SK-N-MC (cell line): ENCODE results near the gene FHAD1.

ENCODE experiments used
- DNase-seq: peaks from one replicate; pipeline ENCODE4 v3.0.0-alpha.2; 2011; ENCODE audit warnings: low read depth, low spot score
- H3K27ac ChIP-seq: fragments of 200-600 bp; sonication (generic); 2 replicates; pipeline ENCODE4 v1.5.1; 2016; ENCODE audit warnings: mixed run types
- H3K36me3 ChIP-seq: fragments of 200-600 bp; sonication (generic); 2 replicates; pipeline ENCODE4 v1.6.1; 2017; ENCODE audit warnings: antibody characterized with exemption, low read length, mixed read lengths; ENCODE audit not compliant: insufficient read depth
- H3K4me3 ChIP-seq: fragments of 200-600 bp; sonication (generic); 2 replicates; pipeline ENCODE4 v1.5.1; 2016
- H3K9ac ChIP-seq: fragments of 200-600 bp; sonication (generic); 2 replicates; pipeline ENCODE4 v1.8.0; 2017; ENCODE audit warnings: mixed run types, mixed read lengths; ENCODE audit not compliant: insufficient read length
- H3K9me3 ChIP-seq: fragments of 200-600 bp; sonication (generic); 2 replicates; pipeline ENCODE4 v1.6.1; 2017; ENCODE audit warnings: low read depth, mild to moderate bottlenecking, antibody characterized with exemption, low read length, moderate library complexity, mixed read lengths
- EZH2 ChIP-seq: fragments of 200-600 bp; sonication (generic); IDR thresholded peaks from one replicate; pipeline ENCODE4 v1.6.1; 2017; ENCODE audit warnings: antibody characterized with exemption
- FOXP2 ChIP-seq: optimal IDR thresholded peaks from 2 replicates; pipeline ENCODE3; 2011; ENCODE audit warnings: mild to moderate bottlenecking, moderate library complexity; ENCODE audit not compliant: insufficient read depth; ENCODE audit errors: extremely low read length, control extremely low read depth
- POLR2AphosphoS5 ChIP-seq: IDR thresholded peaks from 2 replicates; pipeline ENCODE4 v1.6.1; 2012; ENCODE audit warnings: mild to moderate bottlenecking, low read depth, low read length, borderline replicate concordance

FHAD1 gene

DNA sequence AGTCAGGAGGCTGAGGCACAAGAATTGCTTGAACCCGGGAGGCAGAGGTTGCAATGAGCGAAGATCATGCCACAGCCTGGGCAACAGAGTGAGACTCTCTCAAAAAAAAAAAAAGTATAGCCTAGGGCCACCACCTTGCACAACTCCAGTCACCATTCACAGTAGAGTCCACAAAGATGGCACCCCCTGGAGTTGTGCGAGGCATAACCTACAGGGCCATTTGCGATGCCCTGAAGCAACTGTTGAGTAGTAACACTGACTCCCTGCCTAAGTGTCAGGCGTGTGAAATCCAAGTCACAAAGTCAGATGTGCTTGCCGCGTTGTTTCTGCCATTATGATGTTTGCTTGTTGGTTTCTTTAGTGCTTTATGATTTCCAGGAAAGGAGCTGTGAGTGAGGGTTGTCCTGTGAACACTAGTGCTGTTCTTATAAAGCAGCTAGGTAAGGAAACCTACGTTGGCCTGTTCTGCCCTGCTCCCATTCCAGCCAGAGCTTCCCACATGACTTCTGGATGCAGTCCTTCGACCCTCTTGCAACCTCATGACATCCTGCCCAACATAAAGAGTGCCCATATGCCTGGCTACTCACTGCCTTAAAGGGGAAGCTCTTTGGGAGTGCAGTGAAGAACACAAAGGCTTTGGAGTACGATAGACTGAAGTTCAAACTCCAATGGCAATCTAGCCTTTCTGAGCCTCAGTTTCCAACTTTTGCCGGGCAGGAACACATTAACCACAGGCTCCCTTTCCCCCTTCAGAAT lies 29.8 kb downstream of the FHAD1 start:
- DNase-seq = no peak
- no peak overlapping the region for H3K27ac ChIP-seq

DNA sequence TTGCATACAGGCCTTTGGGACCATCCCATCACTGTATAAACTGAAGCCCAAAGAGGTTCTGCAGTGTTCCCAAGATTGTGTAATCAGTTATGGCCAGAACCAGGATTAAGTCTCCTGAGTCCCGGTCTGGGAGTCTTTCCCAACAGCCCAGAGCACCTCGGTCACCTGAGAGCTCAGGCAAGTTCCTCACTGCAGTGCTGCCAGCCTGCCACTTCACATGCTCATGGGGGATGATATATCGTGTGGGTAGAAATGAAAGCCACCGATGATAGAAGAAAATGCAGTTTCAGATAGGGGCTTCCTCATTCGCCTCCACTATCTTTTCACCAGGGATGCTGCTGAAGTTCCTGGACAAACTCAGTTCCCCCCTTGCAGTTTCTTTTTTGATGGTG lies 30.4 kb downstream of the FHAD1 start:
- no peak overlapping the region for H3K9ac ChIP-seq
- H3K4me3 ChIP-seq = no peak overlapping the region
- TF ChIP-seq EZH2 (no peak), FOXP2 (no peak), POLR2AphosphoS5 (no peak)
- H3K27ac ChIP-seq = no peak overlapping the region
- no peak for DNase-seq
- no peaks in the 10 kb centered on the region for H3K9me3 ChIP-seq
- no peaks in the 10 kb centered on the region for H3K36me3 ChIP-seq

More for the DNA sequence above, 29.8 kb downstream of the FHAD1 start:
- Histone ChIP-seq H3K4me3 (no peak overlapping the region), H3K9ac (no peak overlapping the region), H3K36me3 (no peaks in the 10 kb centered on the region), H3K9me3 (no peaks in the 10 kb centered on the region)
- TF ChIP-seq FOXP2 = no peak
- no peak for TF ChIP-seq EZH2
- TF ChIP-seq POLR2AphosphoS5 = no peak

DNA sequence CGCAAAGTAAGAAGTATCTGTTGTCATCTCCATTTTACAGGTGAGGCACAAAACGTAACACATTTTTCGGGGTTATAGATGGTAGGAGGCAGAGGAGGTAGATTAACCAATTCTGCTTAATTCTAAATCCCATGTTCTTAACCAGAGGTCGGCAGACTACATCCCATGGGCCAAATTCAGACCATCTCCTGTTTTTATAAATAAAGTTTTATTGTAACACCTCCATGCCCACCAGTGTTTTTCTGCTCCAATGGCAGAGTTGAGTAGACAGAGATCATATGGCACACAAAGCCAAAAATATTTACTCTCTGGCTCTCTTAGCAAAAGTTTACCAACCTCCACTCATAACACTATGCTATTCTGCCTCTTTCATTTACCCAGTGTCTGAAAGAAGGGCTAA lies 30.9 kb downstream of the FHAD1 start:
- Histone ChIP-seq H3K9me3 (no peaks in the 10 kb centered on the region), H3K9ac (no peak overlapping the region), H3K27ac (no peak overlapping the region), H3K4me3 (no peak overlapping the region), H3K36me3 (no peaks in the 10 kb centered on the region)
- TF ChIP-seq FOXP2 (no peak), EZH2 (no peak), POLR2AphosphoS5 (no peak)
- DNase-seq = no peak

DNA sequence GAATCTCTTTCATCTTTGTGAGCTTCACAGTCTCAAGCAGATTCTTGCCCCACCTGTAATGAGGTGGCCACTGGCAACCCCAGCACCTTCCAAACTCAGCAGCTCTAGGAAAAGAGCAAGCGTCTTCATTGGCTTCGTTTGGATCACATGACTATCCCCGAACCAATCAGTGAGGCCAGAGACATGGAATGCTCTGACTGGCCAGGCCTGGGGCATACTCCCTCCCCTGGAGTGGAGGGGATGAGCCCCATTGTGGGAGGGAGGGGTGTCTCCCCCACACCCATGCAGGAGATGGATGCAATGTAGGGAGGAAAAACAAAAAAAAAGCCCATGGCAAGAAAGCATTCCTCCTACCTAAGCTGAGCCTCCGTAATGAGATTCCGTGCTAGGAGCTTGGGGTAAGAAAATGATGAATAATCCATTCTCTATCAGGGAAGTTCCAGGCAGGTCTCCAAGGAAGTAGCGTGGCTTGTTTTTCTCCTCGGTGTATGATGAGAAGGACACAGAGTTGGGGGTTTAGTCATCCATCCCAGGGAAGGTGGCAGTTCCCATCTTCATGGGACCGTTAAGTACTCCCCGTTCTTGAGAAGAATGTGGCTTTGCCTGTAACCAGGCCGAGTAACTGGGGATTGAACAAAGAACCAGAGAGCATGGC lies 32.7 kb downstream of the FHAD1 start:
- no peak overlapping the region for H3K27ac ChIP-seq
- no peak overlapping the region for H3K4me3 ChIP-seq
- H3K36me3 ChIP-seq = no peaks in the 10 kb centered on the region
- no peak overlapping the region for H3K9ac ChIP-seq
- H3K9me3 ChIP-seq = no peaks in the 10 kb centered on the region
- DNase-seq = no peak
- TF ChIP-seq POLR2AphosphoS5 = no peak
- no peak for TF ChIP-seq EZH2
- no peak for TF ChIP-seq FOXP2

DNA sequence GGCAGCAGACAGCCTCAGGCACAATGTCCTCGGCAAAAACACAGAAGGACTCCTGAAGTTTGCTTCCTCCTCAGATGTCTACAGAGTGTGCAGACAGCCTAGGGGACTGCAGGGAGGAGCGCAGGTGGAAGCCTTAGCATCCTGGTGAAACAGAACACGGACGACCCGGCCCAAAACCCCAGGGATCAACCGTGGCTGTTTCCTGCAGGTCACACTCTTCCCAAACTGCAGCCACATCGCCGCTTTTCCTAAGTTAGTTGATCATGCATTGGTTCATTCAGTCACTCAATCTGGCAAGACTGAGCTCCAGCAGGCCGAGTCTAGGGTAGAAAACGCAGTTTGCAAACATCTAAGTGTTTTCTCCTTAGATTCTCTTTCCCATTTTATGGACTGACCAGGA lies 33.4 kb downstream of the FHAD1 start:
- no peak overlapping the region for H3K4me3 ChIP-seq
- no peak overlapping the region for H3K9ac ChIP-seq
- H3K9me3 ChIP-seq = no peaks in the 10 kb centered on the region
- no peak overlapping the region for H3K27ac ChIP-seq
- TF ChIP-seq EZH2 (no peak), POLR2AphosphoS5 (no peak), FOXP2 (no peak)
- DNase-seq = no peak
- no peaks in the 10 kb centered on the region for H3K36me3 ChIP-seq

DNA sequence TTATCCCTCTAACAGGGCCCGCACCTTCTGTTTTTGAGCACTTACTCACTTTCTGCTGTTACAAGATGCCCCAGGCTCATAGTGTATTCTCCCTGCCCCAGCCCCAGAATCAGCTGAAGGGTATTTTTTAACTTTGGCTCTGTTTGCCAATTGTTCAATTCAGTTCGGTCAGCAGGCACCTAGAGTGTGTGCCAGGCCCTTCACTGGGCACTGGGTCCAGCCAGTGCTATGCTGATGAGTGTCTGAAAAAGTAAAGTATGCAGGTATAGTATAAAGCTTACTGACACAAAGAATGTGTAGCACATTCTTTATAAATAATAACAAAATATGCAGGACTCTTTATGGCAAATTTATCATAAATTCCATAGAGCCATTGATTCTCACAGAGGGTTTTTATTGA lies 35.0 kb downstream of the FHAD1 start:
- H3K9me3 ChIP-seq = no peaks in the 10 kb centered on the region
- H3K36me3 ChIP-seq = no peaks in the 10 kb centered on the region
- no peak overlapping the region for H3K9ac ChIP-seq
- H3K4me3 ChIP-seq = no peak overlapping the region
- no peak for DNase-seq
- no peak overlapping the region for H3K27ac ChIP-seq
- TF ChIP-seq EZH2 (no peak), POLR2AphosphoS5 (no peak), FOXP2 (no peak)

DNA sequence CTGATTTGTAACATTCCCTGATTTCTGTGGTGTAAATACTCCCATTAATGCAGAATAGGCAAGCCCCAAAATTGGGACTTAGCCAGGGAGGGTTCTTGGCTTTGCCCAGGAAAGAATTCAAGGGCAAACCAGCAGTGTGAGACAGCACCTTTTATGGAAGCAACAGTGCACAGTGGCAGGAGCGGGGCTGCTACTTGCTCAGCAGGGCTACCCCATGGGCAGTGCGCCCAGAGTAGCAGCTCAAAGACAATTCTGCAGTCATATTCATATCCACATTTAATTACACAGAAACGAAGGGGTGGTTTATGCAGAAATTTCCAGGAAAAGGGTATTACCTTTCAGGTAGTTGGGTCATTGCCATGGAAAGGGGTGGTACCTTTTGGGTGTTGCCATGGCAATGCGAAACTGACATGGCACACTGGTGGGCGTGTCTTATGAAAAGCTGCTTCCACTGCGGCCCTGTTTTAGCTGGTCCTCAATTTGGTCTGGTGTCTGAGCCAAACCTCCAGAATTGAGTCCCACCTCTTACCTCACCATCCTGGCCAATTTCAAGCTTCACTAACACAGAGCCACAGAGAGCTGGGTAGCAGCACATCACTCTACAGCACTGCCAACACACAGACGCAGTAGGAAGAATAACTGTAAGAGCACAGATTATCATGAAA lies 35.9 kb downstream of the FHAD1 start:
- Histone ChIP-seq H3K27ac (no peak overlapping the region), H3K9me3 (no peaks in the 10 kb centered on the region)
- DNase-seq = no peak

DNA sequence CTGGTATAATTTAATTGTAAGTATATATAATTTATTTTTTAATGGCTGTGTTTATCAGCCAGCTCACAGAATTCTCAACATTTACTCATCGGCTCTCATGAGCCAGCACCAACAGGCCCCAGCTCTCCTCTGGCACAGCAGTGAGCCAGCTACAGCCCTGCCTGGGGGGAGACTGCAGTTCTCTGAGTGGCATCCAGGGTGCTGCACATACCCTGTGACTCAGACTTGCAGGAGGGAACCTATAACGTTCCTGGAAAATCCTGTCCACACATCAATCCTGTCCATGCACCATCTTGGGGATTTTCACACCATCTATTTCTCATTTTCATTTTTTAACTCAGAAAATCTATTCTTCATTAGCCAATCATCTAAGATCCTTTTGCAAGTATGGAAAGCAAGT lies 36.5 kb downstream of the FHAD1 start:
- Histone ChIP-seq H3K27ac (no peak overlapping the region), H3K4me3 (no peak overlapping the region), H3K36me3 (no peaks in the 10 kb centered on the region), H3K9ac (no peak overlapping the region), H3K9me3 (no peaks in the 10 kb centered on the region)
- TF ChIP-seq POLR2AphosphoS5 (no peak), FOXP2 (no peak), EZH2 (no peak)
- DNase-seq = no peak

More for the DNA sequence above, 35.9 kb downstream of the FHAD1 start:
- H3K9ac ChIP-seq = no peak overlapping the region
- H3K36me3 ChIP-seq = no peaks in the 10 kb centered on the region
- TF ChIP-seq POLR2AphosphoS5 = no peak
- no peak for TF ChIP-seq EZH2
- TF ChIP-seq FOXP2 = no peak
- H3K4me3 ChIP-seq = no peak overlapping the region

DNA sequence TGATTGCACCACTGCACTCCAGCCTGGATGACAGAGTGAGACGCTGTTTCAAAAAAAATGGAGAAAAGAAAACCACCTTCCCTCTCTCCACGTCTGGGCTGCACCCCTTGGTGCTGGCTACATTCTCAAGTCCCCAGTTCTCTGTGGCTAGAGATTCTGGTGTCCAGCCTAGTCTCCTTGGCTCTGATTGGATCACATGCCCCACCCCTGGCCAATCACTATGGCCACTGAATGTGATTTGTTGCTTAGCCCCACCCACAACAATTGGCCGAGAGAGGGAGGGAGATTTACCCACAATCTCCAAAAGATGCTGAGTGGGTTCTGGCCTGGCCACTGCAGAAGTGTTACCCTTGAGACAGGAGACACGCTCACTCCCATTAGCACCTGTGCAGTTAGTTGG lies 39.4 kb downstream of the FHAD1 start:
- no peak overlapping the region for H3K4me3 ChIP-seq
- no peak for DNase-seq
- H3K27ac ChIP-seq = no peak overlapping the region
- no peak for TF ChIP-seq EZH2
- TF ChIP-seq FOXP2 = no peak
- no peak for TF ChIP-seq POLR2AphosphoS5
- no peaks in the 10 kb centered on the region for H3K36me3 ChIP-seq
- H3K9me3 ChIP-seq = no peaks in the 10 kb centered on the region
- no peak overlapping the region for H3K9ac ChIP-seq
